Measurements from ENCODE around the gene DLG2.

DNA sequence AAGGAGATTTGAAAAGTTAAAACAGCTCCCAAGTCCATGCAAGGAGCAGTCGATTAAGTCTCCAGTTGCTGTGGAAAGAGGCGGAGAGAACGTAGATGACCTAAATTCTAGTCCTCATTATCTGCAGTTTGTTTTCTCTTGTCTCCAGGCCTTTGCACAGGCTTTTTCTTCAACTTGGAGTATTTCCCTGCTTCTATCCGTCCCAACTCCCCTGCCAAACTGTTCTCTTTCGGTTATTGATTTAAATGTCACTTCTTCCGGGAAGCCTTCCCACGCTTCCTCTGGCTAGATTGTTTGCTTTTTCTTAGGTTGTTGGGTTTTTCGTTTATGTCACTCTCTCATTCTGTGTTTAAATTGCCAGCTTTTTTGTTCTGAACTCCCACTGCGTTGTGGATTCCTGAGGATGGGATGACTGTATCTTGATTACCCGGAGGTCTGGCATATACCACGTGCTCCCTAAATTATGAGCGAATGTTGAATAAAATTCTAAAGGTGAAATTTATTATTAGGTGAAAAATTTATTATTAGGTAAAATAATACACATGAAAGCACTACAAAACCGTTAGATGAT is 1.7 kb upstream of the DLG2 start:
- TF ChIP-seq, protein P1, sequence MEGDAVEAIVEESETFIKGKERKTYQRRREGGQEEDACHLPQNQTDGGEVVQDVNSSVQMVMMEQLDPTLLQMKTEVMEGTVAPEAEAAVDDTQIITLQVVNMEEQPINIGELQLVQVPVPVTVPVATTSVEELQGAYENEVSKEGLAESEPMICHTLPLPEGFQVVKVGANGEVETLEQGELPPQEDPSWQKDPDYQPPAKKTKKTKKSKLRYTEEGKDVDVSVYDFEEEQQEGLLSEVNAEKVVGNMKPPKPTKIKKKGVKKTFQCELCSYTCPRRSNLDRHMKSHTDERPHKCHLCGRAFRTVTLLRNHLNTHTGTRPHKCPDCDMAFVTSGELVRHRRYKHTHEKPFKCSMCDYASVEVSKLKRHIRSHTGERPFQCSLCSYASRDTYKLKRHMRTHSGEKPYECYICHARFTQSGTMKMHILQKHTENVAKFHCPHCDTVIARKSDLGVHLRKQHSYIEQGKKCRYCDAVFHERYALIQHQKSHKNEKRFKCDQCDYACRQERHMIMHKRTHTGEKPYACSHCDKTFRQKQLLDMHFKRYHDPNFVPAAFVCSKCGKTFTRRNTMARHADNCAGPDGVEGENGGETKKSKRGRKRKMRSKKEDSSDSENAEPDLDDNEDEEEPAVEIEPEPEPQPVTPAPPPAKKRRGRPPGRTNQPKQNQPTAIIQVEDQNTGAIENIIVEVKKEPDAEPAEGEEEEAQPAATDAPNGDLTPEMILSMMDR (IDR thresholded peaks at IDR 0.05): no peak
- TF ChIP-seq POLR2AphosphoS5 (IDR thresholded peaks at IDR 0.05) (no peak), POLR2A (IDR thresholded peaks at IDR 0.05; ENCODE audit: low read depth) (no peak)
